BLaER1 treated with 17β-estradiol and CSF1 and Interleukin-3, amounts not matched to agents 10 nM and 100 nM (cell line): ENCODE measurements around the gene TRAP1.

Experiments used
- H3K27ac ChIP-seq, 11 experiments: shearing (Covaris generic); formaldehyde crosslinking; 2 replicates each; pipeline ENCODE4 v1.8.1; 2022
- H3K27me3 ChIP-seq, 11 experiments: shearing (Covaris generic); formaldehyde crosslinking; 2 replicates each; pipeline ENCODE4 v1.8.1; 2022
- H3K36me3 ChIP-seq, 11 experiments: shearing (Covaris generic); formaldehyde crosslinking; 2 replicates each; pipeline ENCODE4 v1.8.1; 2022
- H3K4me1 ChIP-seq, 10 experiments: shearing (Covaris generic); formaldehyde crosslinking; 2 replicates each; pipeline ENCODE4 v1.8.1; 2022
- H3K4me2 ChIP-seq, 11 experiments: shearing (Covaris generic); formaldehyde crosslinking; 2 replicates each; pipeline ENCODE4 v1.8.1; 2022
- H3K4me3 ChIP-seq, 10 experiments: shearing (Covaris generic); formaldehyde crosslinking; 2 replicates each; pipeline ENCODE4 v1.8.1; 2022
- H3K9ac ChIP-seq, 11 experiments: shearing (Covaris generic); formaldehyde crosslinking; 2 replicates each; pipeline ENCODE4 v1.8.1; 2022
- H3K9me3 ChIP-seq, 11 experiments: shearing (Covaris generic); formaldehyde crosslinking; replicated peaks in 1 of 11; 2 replicates each; pipeline ENCODE4 v1.8.1; 2022
- H4K20me1 ChIP-seq, 11 experiments: shearing (Covaris generic); formaldehyde crosslinking; 2 replicates each; pipeline ENCODE4 v1.8.1; 2022
- Cebpa-rat ChIP-seq, 11 experiments: shearing (Covaris generic); IDR thresholded peaks; 2 replicates each; pipeline ENCODE4 v1.8.1; 2022

The TRAP1 gene

DNA sequence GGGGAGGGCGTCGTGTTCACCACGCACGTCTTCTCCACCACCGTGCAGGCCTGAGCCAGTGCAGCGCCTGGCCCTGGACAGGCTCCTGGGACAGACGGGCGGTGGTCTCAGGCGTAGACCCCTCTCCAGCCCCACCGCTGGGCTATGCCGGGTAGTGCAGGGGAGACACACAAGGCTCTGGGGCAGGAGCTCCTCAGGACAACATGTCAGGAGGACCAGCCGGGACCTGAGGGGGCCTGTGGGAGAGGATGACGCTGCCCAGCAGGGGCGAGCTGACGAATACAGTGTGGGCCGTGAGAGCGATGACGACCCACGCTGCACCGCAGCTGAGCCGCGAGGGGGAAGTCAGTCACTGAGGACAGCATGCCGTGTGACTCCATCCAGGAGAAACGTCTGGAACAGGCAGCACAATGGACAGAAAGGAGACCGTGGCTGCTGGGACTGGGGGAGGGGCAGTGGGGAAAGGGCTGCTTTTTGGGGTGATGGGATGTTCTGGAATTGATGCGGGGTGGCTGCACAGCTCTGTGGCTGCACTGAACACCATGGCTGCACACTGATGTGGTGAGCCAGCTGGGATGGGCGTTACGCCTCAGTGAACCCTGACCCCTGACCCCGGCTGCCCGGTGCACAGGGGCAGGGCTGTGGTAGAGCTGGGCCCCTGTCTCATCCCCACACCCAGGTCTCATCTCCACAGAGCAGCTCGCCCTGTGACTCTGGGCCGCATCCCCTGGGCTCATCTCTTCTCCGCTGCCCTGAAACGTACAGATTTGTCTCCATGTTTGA, 42.6 kb downstream of the TRAP1 start:
- no peak overlapping the region for H3K27ac ChIP-seq
- no peaks in the 10 kb centered on the region for H3K27me3 ChIP-seq
- peaks cover 0 to 4% (median 0%) of the 10 kb centered on the region in 10 experiments; a peak in 4 of 20 replicates for H3K4me1 ChIP-seq
- H3K9me3 ChIP-seq: no peaks in the 10 kb centered on the region
- H3K4me2 ChIP-seq: no peak overlapping the region
- no peak overlapping the region for H3K4me3 ChIP-seq
- TF ChIP-seq Cebpa-rat (IDR thresholded peaks at IDR 0.05): no peak
- H4K20me1 ChIP-seq: peaks cover 0 to 75% (median 0%) of the 10 kb centered on the region in 11 experiments; a peak in 8 of 22 replicates
- no peak overlapping the region for H3K9ac ChIP-seq
- peaks cover 82 to 100% (median 94%) of the 10 kb centered on the region in 11 experiments for H3K36me3 ChIP-seq

- Histone ChIP-seq H3K4me3 (no peak overlapping the region), H3K4me1 (peaks cover 0 to 9% (median 0%) of the 10 kb centered on the region in 10 experiments; a peak in 5 of 20 replicates), H3K36me3 (peaks cover 82 to 99% (median 92%) of the 10 kb centered on the region in 11 experiments), H3K27ac (no peak overlapping the region), H3K9ac (no peak overlapping the region), H3K4me2 (no peak overlapping the region), H3K27me3 (no peaks in the 10 kb centered on the region), H4K20me1 (peaks cover 0 to 71% (median 0%) of the 10 kb centered on the region in 11 experiments; a peak in 8 of 22 replicates), H3K9me3 (no peaks in the 10 kb centered on the region)
- TF ChIP-seq Cebpa-rat (IDR thresholded peaks at IDR 0.05): no peak
These were observed 43.5 kb downstream of the TRAP1 start for GRCh38 chr16:3673676-3674377.

DNA sequence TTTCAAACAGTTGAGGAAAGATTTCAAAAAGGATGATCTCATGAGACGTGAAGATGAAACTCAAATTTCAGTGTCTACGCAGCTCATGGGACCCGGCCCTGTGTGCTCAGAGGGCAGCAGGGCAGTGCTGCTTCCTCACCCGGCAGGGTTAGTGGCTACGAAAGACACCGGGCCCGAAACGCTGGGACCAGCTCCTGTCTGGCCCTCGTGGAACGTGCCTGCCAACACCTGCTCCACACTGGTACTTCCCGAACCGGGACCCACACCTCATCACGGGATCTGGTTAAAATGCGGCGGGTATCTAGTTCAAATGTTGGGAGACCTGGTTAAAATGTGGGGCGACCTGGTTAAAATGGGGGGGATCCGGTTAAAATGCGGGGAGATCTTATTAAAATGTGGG, 44.1 kb downstream of the TRAP1 start:
- Histone ChIP-seq H3K4me3 (no peak overlapping the region), H3K36me3 (peaks cover 82 to 99% (median 92%) of the 10 kb centered on the region in 11 experiments), H3K4me2 (no peak overlapping the region), H3K4me1 (peaks cover 0 to 11% (median 0%) of the 10 kb centered on the region in 10 experiments; a peak in 5 of 20 replicates), H3K27me3 (no peaks in the 10 kb centered on the region), H4K20me1 (peaks cover 0 to 71% (median 0%) of the 10 kb centered on the region in 11 experiments; a peak in 8 of 22 replicates), H3K27ac (no peak overlapping the region), H3K9ac (no peak overlapping the region), H3K9me3 (no peaks in the 10 kb centered on the region)
- TF ChIP-seq Cebpa-rat (IDR thresholded peaks at IDR 0.05): no peak

- Histone ChIP-seq H3K27ac (no peak overlapping the region), H3K27me3 (no peaks in the 10 kb centered on the region), H3K36me3 (peaks cover 80 to 98% (median 89%) of the 10 kb centered on the region in 11 experiments), H3K9me3 (no peaks in the 10 kb centered on the region), H3K4me1 (peaks cover 0 to 11% (median 0%) of the 10 kb centered on the region in 10 experiments; a peak in 5 of 20 replicates), H3K4me2 (no peak overlapping the region), H3K4me3 (no peak overlapping the region), H4K20me1 (peaks cover 0 to 65% (median 0%) of the 10 kb centered on the region in 11 experiments; a peak in 8 of 22 replicates), H3K9ac (no peak overlapping the region)
- no peak for TF ChIP-seq Cebpa-rat (IDR thresholded peaks at IDR 0.05)
These were observed 44.7 kb downstream of the TRAP1 start for GRCh38 chr16:3672571-3673041.

GRCh38 chr16:3671424-3671823, 45.9 kb downstream of the TRAP1 start:
- Histone ChIP-seq H4K20me1 (peaks cover 0 to 57% (median 5%) of the 10 kb centered on the region in 11 experiments; a peak in 9 of 22 replicates), H3K27ac (no peak overlapping the region), H3K36me3 (peaks cover 71 to 97% (median 86%) of the 10 kb centered on the region in 11 experiments), H3K9me3 (no peaks in the 10 kb centered on the region), H3K27me3 (no peaks in the 10 kb centered on the region), H3K4me3 (no peak overlapping the region), H3K4me2 (no peak overlapping the region), H3K9ac (no peak overlapping the region), H3K4me1 (peaks cover 0 to 11% (median 0%) of the 10 kb centered on the region in 10 experiments; a peak in 5 of 20 replicates)
- TF ChIP-seq Cebpa-rat (IDR thresholded peaks at IDR 0.05): no peak

DNA sequence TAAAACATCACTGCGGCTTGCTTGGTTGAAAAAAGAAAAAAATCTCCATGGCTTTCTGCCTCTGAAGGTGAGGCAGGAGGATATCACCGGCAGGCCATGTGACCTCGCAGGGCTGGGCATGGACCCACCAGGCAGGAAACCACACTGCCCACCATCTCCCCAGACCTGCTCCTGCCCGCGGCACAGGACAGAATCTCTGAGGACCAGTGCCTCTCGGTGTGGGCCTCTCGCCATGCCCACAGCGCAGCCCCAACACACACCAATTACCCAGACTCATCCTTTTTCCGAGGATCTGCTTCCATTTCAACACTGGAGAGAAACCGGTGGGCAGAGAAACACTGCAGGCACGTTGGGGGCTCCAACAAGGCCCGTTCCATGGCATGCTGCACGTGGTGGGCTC, 46.6 kb downstream of the TRAP1 start:
- Histone ChIP-seq H3K36me3 (peaks cover 69 to 97% (median 85%) of the 10 kb centered on the region in 11 experiments), H3K27ac (no peak overlapping the region), H3K4me3 (no peak overlapping the region), H3K9ac (no peak overlapping the region), H3K9me3 (no peaks in the 10 kb centered on the region), H3K27me3 (no peaks in the 10 kb centered on the region), H4K20me1 (peaks cover 0 to 57% (median 5%) of the 10 kb centered on the region in 11 experiments; a peak in 9 of 22 replicates), H3K4me1 (peaks cover 0 to 12% (median 4%) of the 10 kb centered on the region in 10 experiments; a peak in 10 of 20 replicates), H3K4me2 (no peak overlapping the region)
- no peak for TF ChIP-seq Cebpa-rat (IDR thresholded peaks at IDR 0.05)

- H3K36me3 ChIP-seq: peaks cover 68 to 97% (median 85%) of the 10 kb centered on the region in 11 experiments
These were observed 48.2 kb downstream of the TRAP1 start for GRCh38 chr16:3669082-3669481.

GRCh38 chr16:3668626-3669025, 48.7 kb downstream of the TRAP1 start:
- H3K9me3 ChIP-seq: no peaks in the 10 kb centered on the region
- peaks cover 67 to 97% (median 83%) of the 10 kb centered on the region in 11 experiments for H3K36me3 ChIP-seq
- H3K4me3 ChIP-seq: no peak overlapping the region
- H3K27ac ChIP-seq: no peak overlapping the region
- no peak overlapping the region for H3K4me2 ChIP-seq
- H3K27me3 ChIP-seq: no peaks in the 10 kb centered on the region
- peaks cover 0 to 51% (median 5%) of the 10 kb centered on the region in 11 experiments; a peak in 7 of 22 replicates for H4K20me1 ChIP-seq
- TF ChIP-seq Cebpa-rat (IDR thresholded peaks at IDR 0.05): no peak
- H3K4me1 ChIP-seq: peaks cover 0 to 15% (median 7%) of the 10 kb centered on the region in 10 experiments; a peak in 10 of 20 replicates
- H3K9ac ChIP-seq: no peak overlapping the region

More at GRCh38 chr16:3669082-3669481, 48.2 kb downstream of the TRAP1 start:
- Histone ChIP-seq H3K27me3 (no peaks in the 10 kb centered on the region), H3K4me1 (peaks cover 0 to 15% (median 7%) of the 10 kb centered on the region in 10 experiments; a peak in 10 of 20 replicates), H4K20me1 (peaks cover 0 to 54% (median 5%) of the 10 kb centered on the region in 11 experiments; a peak in 8 of 22 replicates), H3K9ac (no peak overlapping the region), H3K4me3 (no peak overlapping the region), H3K27ac (no peak overlapping the region), H3K4me2 (no peak overlapping the region; a peak in 1 of 22 replicates), H3K9me3 (no peaks in the 10 kb centered on the region)
- TF ChIP-seq Cebpa-rat (IDR thresholded peaks at IDR 0.05): no peak
